K562 (cell line): ENCODE results near the gene GAS2L1. TPM values are rescaled to one million over a fixed set of nuclear protein-coding genes. Genes with fewer than 3 reads are reported as not detected.

ENCODE experiments used
- BRD9 ChIP-seq: fragments of 450-650 bp; IDR thresholded peaks from 2 replicates; pipeline ENCODE4 v1.6.1; 2018; ENCODE audit warnings: low read depth; ENCODE audit not compliant: partially characterized antibody
- DNMT1 ChIP-seq: fragments of 450-650 bp; IDR thresholded peaks from 2 replicates; pipeline ENCODE4 v1.6.1; 2016; ENCODE audit warnings: antibody characterized with exemption, mild to moderate bottlenecking
- PTBP1 ChIP-seq: fragments of 200-400 bp; formaldehyde crosslinking; IDR thresholded peaks from 2 replicates; pipeline ENCODE4 v1.6.1; 2017; ENCODE audit warnings: low read depth, low read length
- RHOXF2B ChIP-seq: fragments of 250-450 bp; sonication (Bioruptor Pico); conservative IDR thresholded peaks from 2 replicates; pipeline ENCODE4 v1.5.1; 2021
- SNAPC5 ChIP-seq: fragments of 250-450 bp; sonication (Bioruptor Pico); IDR thresholded peaks from 2 replicates; pipeline ENCODE4 v1.8.0; 2021; ENCODE audit warnings: moderate library complexity, mild to moderate bottlenecking, inconsistent platforms
- ZEB2 ChIP-seq: fragments of 450-650 bp; IDR thresholded peaks from 2 replicates; pipeline ENCODE4 v1.6.1; 2016
- ZNF217 ChIP-seq: sonication (generic); formaldehyde crosslinking; IDR thresholded peaks from 2 replicates; pipeline ENCODE4 v1.8.0; 2022; ENCODE audit warnings: mild to moderate bottlenecking, missing genetic modification reagents
- ZNF24 ChIP-seq: fragments of 450-650 bp; IDR thresholded peaks from 2 replicates; pipeline ENCODE4 v1.6.1; 2016
- ZNF316 ChIP-seq: fragments of 450-650 bp; IDR thresholded peaks from 2 replicates; pipeline ENCODE4 v1.6.1; 2016
- polyA plus RNA-seq, 8 experiments: library from polyadenylated mRNA; depleted of rRNA in 4 of 8; stranded (reverse) in 5 of 8; unstranded in 3 of 8; fragments of >200 nt; fragmentation: Nextera tagmentation in 2 of 8; fragmentation: Illumina TruSeq in 1 of 8; extraction: Ambion mirVana in 2 of 8; extraction: Trizol in 1 of 8; gene quantifications; 2 replicates each; pipeline versions ENCODE4 v1.2.1 to v1.2.3, GENCODE V29; 2011 to 2014; ENCODE audit warnings: inconsistent platforms in 1 of 8, missing spikeins in 1 of 8
- total RNA-seq, 7 experiments: library from RNA; depleted of rRNA in 6 of 7; stranded (reverse); fragments of >200 nt in 6 of 7; fragmentation: Illumina TruSeq in 2 of 7; extraction: Trizol in 2 of 7; gene quantifications; 2 replicates each; pipeline versions ENCODE4 v1.2.1 to v1.2.3, GENCODE V29; 2011 to 2021; ENCODE audit warnings: low replicate concordance in 1 of 7
- TF ChIP-seq, protein P1 (sequence below), 2 experiments: fragments of 450-650 bp in 1 of 2; IDR thresholded peaks; 2 replicates each; pipeline ENCODE4 v1.6.1; 2011 to 2017; ENCODE audit warnings: low read depth in 2 of 2, antibody characterized with exemption in 1 of 2, borderline replicate concordance in 1 of 2, low read length in 1 of 2, mild to moderate bottlenecking in 1 of 2, mixed read lengths in 1 of 2; ENCODE audit not compliant: control insufficient read depth in 1 of 2
- TF ChIP-seq, protein P2 (sequence below), 2 experiments: fragments of 450-650 bp; IDR thresholded peaks; 2 replicates each; pipeline ENCODE4 v1.6.1; 2018; ENCODE audit warnings: mild to moderate bottlenecking in 2 of 2, low read depth in 1 of 2; ENCODE audit not compliant: partially characterized antibody in 2 of 2
- TF ChIP-seq, protein P3 (sequence below): fragments of 200-400 bp; formaldehyde crosslinking; IDR thresholded peaks from 2 replicates; pipeline ENCODE4 v1.6.1; 2017; ENCODE audit warnings: mild to moderate bottlenecking, low read depth, low read length, moderate library complexity

The GAS2L1 gene
- total and polyA plus RNA-seq, 9 of the 15 experiments (the other 6 are each of a cell fraction or from before 2014, with no cell fraction given) = 0.56 to 19.7 (median 3.2) TPM

DNA sequence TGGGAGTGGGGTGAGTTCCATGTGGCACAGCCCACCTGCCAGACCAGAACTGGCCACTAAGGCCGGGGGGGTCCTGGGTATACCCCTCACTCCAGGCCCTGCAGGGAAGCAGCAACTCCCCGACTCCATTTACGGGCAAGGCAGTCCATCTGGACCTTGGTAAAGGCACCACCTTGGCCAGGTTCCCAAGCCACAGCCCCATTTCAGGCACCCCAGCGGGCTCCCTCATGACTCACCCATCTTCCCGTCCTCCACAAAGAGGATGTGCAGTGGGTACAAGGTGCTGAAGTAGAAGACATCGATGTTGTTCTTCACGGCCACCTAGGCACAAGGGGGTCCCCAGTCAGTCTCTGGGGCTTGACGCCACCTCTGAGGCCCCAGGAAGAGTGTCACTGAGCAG, 24.8 kb downstream of the GAS2L1 start (continued):
- TF ChIP-seq, protein P1, sequence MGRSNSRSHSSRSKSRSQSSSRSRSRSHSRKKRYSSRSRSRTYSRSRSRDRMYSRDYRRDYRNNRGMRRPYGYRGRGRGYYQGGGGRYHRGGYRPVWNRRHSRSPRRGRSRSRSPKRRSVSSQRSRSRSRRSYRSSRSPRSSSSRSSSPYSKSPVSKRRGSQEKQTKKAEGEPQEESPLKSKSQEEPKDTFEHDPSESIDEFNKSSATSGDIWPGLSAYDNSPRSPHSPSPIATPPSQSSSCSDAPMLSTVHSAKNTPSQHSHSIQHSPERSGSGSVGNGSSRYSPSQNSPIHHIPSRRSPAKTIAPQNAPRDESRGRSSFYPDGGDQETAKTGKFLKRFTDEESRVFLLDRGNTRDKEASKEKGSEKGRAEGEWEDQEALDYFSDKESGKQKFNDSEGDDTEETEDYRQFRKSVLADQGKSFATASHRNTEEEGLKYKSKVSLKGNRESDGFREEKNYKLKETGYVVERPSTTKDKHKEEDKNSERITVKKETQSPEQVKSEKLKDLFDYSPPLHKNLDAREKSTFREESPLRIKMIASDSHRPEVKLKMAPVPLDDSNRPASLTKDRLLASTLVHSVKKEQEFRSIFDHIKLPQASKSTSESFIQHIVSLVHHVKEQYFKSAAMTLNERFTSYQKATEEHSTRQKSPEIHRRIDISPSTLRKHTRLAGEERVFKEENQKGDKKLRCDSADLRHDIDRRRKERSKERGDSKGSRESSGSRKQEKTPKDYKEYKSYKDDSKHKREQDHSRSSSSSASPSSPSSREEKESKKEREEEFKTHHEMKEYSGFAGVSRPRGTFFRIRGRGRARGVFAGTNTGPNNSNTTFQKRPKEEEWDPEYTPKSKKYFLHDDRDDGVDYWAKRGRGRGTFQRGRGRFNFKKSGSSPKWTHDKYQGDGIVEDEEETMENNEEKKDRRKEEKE (IDR thresholded peaks at IDR 0.05; ENCODE audit: borderline replicate concordance in 1 of 2, control insufficient read depth in 1 of 2, low read depth in 2 of 2, low read length in 1 of 2) = no peak
- no peak for TF ChIP-seq PTBP1
- TF ChIP-seq, protein P2, sequence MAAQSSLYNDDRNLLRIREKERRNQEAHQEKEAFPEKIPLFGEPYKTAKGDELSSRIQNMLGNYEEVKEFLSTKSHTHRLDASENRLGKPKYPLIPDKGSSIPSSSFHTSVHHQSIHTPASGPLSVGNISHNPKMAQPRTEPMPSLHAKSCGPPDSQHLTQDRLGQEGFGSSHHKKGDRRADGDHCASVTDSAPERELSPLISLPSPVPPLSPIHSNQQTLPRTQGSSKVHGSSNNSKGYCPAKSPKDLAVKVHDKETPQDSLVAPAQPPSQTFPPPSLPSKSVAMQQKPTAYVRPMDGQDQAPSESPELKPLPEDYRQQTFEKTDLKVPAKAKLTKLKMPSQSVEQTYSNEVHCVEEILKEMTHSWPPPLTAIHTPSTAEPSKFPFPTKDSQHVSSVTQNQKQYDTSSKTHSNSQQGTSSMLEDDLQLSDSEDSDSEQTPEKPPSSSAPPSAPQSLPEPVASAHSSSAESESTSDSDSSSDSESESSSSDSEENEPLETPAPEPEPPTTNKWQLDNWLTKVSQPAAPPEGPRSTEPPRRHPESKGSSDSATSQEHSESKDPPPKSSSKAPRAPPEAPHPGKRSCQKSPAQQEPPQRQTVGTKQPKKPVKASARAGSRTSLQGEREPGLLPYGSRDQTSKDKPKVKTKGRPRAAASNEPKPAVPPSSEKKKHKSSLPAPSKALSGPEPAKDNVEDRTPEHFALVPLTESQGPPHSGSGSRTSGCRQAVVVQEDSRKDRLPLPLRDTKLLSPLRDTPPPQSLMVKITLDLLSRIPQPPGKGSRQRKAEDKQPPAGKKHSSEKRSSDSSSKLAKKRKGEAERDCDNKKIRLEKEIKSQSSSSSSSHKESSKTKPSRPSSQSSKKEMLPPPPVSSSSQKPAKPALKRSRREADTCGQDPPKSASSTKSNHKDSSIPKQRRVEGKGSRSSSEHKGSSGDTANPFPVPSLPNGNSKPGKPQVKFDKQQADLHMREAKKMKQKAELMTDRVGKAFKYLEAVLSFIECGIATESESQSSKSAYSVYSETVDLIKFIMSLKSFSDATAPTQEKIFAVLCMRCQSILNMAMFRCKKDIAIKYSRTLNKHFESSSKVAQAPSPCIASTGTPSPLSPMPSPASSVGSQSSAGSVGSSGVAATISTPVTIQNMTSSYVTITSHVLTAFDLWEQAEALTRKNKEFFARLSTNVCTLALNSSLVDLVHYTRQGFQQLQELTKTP (IDR thresholded peaks at IDR 0.05; ENCODE audit: low read depth in 1 of 2, partially characterized antibody in 2 of 2) = no peak
- TF ChIP-seq ZNF316 = no peak
- TF ChIP-seq ZNF24 = no peak
- no peak for TF ChIP-seq BRD9
- TF ChIP-seq ZEB2 = no peak
- TF ChIP-seq DNMT1 = no peak
- no peak for TF ChIP-seq RHOXF2B (CRISPR knock-in tag)
- no peak for TF ChIP-seq SNAPC5 (CRISPR knock-in tag)
- TF ChIP-seq, protein P3, sequence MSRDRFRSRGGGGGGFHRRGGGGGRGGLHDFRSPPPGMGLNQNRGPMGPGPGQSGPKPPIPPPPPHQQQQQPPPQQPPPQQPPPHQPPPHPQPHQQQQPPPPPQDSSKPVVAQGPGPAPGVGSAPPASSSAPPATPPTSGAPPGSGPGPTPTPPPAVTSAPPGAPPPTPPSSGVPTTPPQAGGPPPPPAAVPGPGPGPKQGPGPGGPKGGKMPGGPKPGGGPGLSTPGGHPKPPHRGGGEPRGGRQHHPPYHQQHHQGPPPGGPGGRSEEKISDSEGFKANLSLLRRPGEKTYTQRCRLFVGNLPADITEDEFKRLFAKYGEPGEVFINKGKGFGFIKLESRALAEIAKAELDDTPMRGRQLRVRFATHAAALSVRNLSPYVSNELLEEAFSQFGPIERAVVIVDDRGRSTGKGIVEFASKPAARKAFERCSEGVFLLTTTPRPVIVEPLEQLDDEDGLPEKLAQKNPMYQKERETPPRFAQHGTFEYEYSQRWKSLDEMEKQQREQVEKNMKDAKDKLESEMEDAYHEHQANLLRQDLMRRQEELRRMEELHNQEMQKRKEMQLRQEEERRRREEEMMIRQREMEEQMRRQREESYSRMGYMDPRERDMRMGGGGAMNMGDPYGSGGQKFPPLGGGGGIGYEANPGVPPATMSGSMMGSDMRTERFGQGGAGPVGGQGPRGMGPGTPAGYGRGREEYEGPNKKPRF = no peak
- no peak for TF ChIP-seq ZNF217 (CRISPR knock-in tag)
